ENCODE results near the gene HSD17B11.
"Not testable (repeated sequence)": the region's sequence is repeated elsewhere in the genome, so short reads cannot be mapped to it uniquely, and the experiment has no call there.

Gene HSD17B11

DNA sequence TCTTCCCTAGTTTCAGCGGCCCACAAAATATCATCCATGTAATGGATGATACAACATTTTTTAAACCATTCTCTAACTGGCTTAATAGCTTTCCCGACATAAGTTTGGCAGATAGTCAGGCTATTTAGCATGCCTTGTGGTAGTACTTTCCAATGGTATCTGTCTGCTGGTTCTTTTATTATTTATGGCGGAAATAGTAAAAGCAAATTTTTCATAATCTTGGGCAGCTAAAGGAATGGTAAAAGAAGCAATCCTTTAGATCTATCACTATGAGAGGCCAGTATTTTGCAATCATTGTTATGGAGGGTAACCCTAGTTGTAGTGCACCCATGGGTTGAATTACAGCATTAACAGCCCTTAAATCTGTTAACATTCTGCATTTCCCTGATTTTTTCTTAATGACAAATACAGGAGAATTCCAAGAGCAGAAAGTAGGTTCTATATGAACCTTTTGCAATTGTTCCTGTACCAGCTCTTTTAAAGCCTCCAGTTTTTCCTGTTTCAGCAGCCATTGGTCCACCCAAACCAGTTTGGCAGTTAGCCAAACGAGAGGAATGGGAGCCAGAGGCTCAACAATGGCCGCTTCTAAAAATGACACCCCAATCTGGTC, 14.3 kb upstream of the HSD17B11 start:
- no peak for DNase-seq

GRCh38 chr4:87403732-87404131, 12.7 kb upstream of the HSD17B11 start:
- DNase-seq, result not testable (repeated sequence)

GRCh38 chr4:87399954-87400353, 9.0 kb upstream of the HSD17B11 start:
- no peak for DNase-seq

DNA sequence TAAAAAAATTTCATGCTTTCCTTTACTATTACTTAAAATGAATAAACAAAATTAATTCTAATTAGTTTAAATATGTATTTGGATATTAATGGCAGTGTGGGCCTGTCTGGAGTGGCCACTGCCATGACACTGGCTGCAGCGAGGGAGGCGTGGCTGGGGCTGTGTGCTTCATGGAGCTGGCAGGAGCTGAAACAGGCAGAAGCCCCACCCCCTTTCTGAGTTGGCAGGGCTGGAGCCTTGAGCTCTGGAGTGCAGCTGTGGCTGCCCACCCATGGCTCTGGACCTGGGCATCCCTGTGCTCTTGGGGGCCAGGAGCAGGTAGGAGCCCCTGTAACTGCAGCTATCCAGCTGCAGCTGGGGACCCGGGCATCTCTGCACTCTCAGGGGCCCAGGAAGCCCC, 8.2 kb upstream of the HSD17B11 start:
- no peak for DNase-seq

GRCh38 chr4:87395851-87396250, 4.9 kb upstream of the HSD17B11 start:
- DNase-seq, result not testable (repeated sequence)

GRCh38 chr4:87395073-87395472, 4.1 kb upstream of the HSD17B11 start:
- peak; percentile 28 for DNase-seq

DNA sequence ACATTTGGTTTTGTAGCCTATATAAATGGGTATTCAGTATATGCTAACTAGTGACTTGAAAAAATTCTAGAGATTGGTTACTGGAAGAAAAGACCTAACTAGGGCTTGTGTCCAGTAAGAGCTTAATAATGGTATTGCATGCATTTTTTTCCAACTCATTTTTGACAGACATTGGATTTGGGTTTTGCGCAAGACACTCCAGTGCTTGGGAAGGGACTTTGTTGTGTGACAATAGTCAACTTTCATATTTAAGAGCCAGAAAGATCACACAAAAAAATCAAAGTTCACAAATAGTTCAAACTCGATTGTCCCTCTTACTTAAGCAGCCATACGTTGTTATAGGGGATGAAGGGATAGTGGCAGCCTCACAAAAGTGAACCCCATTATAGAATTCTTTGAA, 1.2 kb upstream of the HSD17B11 start:
- DNase-seq, result no peak

- no peak for DNase-seq
Observed at GRCh38 chr4:87391576-87392054, 627 bp upstream of the HSD17B11 start.

DNA sequence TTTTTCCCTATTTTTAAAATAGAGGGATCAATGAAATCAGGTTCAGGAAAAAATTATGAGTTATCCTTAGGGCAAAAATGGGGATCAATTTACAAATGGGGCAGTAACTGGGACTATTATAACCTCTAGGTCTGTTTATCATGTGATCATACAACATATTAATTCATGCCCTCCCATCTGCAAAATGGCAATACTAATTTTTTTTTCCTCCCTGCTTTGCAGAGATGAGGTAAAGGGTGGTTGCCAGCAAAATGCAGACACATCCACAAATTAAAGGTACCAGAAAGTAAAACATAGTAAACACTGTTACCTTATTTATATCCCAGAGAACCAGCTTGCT, 467 bp downstream of the HSD17B11 start:
- DNase-seq, result no peak

GRCh38 chr4:87390055-87390454, 933 bp downstream of the HSD17B11 start:
- DNase-seq, result not testable (repeated sequence)

DNA sequence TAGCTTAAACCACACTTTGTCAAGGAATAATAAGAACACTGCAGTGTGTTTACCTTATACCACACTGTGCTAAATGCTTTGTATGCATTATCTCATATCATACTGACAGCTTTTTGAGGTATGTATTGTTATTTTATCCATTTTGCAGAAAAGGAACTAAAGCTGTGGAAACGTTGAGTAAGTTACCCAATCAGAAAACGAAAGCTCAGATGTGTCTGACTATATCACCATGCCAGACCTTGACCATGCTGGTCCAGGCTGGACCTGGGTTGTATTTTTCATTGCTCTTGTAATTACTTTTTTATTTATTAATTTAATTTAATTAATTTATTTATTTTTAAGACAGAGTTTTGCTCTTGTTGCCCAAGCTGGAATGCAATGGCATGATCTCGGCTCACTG, 2.1 kb downstream of the HSD17B11 start:
- no peak for DNase-seq

DNA sequence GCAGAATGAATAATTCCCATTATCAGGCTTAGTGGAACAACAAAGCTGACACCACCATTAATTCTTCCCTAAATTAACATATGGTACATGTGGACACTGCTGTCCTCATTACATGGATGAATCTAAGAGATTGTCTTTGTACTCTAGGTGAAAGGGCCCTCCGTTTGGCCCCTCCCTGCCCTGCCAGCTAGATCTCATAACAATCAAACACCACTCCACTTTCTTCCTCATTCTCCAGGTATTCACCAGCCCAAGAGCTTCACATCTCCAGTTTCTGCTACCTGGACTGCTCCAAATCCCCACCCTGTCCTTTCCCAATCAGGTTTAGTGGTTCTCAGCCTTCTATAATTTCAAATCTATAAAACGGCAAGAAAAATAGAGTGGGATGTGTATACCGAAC, 3.8 kb downstream of the HSD17B11 start:
- no peak for DNase-seq

DNA sequence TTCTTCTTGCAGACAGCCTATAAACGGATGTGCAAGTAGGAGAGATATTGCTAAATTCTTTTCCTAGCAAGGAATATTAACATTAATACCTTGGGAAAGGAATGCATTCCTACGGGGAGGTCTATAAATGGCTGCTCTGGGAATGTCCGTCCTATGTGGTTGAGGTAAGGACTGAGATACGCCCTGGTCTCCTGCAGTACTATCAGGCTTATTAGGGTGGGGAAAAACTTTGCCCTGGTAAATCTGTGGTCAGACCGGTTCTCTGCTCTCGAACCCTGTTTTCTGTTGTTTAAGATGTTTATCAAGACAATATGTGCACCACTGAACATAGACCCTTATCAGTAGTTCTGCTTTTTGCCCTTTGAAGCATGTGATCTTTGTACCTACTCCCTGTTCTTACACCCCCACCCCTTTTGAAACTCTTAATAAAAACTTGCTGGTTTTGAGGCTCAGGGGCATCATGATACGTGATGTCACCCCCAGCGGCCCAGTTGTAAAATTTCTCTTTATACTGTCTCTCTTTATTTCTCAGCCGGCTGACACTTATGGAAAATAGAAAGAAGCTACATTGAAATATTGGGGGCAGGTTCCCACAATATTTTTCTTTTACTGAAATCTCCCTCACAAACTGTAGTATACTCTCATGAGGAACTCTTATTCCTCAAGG, 6.4 kb downstream of the HSD17B11 start:
- not testable (repeated sequence) for DNase-seq

DNA sequence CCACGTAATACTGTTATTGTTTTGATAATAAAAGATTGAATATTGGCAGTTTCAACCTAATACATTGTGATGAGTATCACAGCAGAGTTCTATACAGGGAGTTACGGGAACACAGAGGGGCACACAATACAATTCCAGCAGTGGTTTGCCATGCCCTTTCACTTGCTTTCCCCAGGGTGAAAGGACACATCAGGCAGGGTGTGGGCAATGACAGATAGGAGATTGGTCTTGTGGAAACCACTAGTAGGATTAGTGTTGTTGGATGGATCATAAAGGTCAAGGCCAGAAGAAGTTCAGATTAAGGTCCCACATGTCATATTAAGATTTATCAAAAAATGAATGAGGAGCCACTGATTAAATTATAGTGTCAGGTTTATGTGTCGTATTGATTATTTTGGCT, 8.1 kb downstream of the HSD17B11 start:
- DNase-seq, result no peak

DNA sequence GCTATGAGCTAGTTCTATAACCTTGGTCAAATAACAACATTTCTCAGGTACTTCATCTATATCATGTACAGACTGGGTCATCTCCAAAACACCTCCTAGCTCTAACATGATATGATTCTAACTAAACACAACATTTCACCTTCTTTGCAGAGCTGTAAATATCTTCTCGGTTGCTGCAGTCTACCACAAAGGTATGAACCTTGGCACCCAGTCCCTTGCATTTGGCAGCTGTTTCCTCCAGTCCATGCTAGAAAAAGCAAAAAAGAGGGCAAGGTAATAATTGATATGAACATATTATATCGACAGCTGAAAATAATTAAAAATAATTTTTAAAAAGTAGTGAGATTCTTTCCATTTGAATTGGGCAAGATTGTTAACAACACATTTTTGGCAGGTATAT, 8.9 kb downstream of the HSD17B11 start:
- DNase-seq, result no peak

GRCh38 chr4:87377816-87378215, 13.2 kb downstream of the HSD17B11 start:
- no peak for DNase-seq

GRCh38 chr4:87375719-87376291, 15.2 kb downstream of the HSD17B11 start:
- no peak for DNase-seq

DNA sequence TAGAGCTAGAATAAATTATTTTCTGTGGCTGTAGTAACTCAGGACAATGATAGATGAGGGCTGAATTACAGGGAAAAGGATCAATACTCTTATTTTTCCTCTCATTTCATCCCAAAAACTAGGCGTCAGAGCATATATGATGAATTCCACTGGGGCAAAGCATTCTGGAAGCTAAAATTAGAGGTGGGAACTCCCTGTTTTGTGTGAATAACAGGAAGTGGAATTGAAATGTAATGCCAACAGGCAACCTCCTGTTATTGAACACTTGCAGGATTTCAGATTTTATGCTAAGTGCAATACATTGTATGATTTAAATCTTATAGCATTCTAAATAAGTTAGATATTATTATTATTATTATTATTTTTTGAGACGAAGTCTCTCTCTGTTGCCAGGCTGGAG, 20.9 kb downstream of the HSD17B11 start:
- no peak for DNase-seq

GRCh38 chr4:87366521-87367162, 24.3 kb downstream of the HSD17B11 start:
- DNase-seq, result no peak

DNA sequence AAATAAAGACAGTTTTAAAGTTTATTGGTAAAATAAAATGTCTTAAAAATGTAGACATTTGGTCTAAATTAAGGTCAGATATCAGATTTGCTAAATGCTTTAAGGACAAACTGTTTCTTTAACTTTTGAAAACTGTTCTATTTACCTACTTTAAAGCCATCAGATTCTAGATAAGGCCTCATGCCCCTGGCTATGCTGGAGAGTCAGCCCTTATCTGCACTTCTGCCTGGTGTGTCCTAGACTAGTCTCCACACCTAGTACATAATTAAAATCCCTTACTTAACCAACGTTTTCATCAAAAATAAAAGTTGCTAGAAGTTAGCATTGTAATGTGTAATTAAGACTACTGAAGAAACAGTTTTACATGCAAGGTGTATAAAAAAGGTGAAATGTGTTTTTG, 25.6 kb downstream of the HSD17B11 start:
- no peak for DNase-seq

- no peak for DNase-seq
Observed at GRCh38 chr4:87363552-87363951, 27.4 kb downstream of the HSD17B11 start.

- no peak for DNase-seq
Observed at GRCh38 chr4:87360338-87360935, 30.6 kb downstream of the HSD17B11 start.

- DNase-seq, result no peak
Observed at GRCh38 chr4:87359258-87359657, 31.7 kb downstream of the HSD17B11 start.

Measured in activated T-cell treated with anti-CD3 and anti-CD28 coated beads, Interleukin-2, amount 50 U/mL, for 1 hour (primary cell).